Parathyroid adenoma (tissue), 2 donors: Measurements from ENCODE around the gene METTL26.

ENCODE experiments used
- H2AFZ ChIP-seq: fragments of 300-600 bp; sonication (generic); one replicate; pipeline ENCODE4 v1.7.0; 2017; ENCODE audit warnings: antibody characterized with exemption, mild to moderate bottlenecking
- H3K27ac ChIP-seq: fragments of 300-600 bp; sonication (generic); one replicate; pipeline ENCODE4 v1.7.0; 2017
- H3K27me3 ChIP-seq: fragments of 300-600 bp; sonication (generic); one replicate; pipeline ENCODE4 v1.7.0; 2017; ENCODE audit warnings: low read length; ENCODE audit not compliant: control insufficient read depth, insufficient read depth
- H3K36me3 ChIP-seq: fragments of 300-600 bp; sonication (generic); one replicate; pipeline ENCODE4 v1.7.0; 2017; ENCODE audit warnings: low read length; ENCODE audit not compliant: control insufficient read depth, insufficient read depth
- H3K4me1 ChIP-seq: fragments of 300-600 bp; sonication (generic); one replicate; pipeline ENCODE4 v1.7.0; 2017; ENCODE audit warnings: control low read depth
- H3K4me2 ChIP-seq: fragments of 300-600 bp; sonication (generic); one replicate; pipeline ENCODE4 v1.7.0; 2017; ENCODE audit warnings: low read length
- H3K4me3 ChIP-seq: fragments of 300-600 bp; sonication (generic); one replicate; pipeline ENCODE4 v1.7.0; 2017; ENCODE audit warnings: low read depth, low read length
- H3K79me2 ChIP-seq: fragments of 300-600 bp; sonication (generic); one replicate; pipeline ENCODE4 v1.7.0; 2017; ENCODE audit warnings: control low read depth
- H3K9ac ChIP-seq: fragments of 300-600 bp; sonication (generic); one replicate; pipeline ENCODE4 v1.7.0; 2017; ENCODE audit warnings: mild to moderate bottlenecking
- H3K9me3 ChIP-seq: fragments of 300-600 bp; sonication (generic); one replicate; pipeline ENCODE4 v1.7.0; 2017; ENCODE audit warnings: low read length; ENCODE audit not compliant: control insufficient read depth
- TF ChIP-seq, protein P1 (sequence below): fragments of 300-600 bp; sonication (generic); IDR thresholded peaks from one replicate; pipeline ENCODE4 v1.7.0; 2017; ENCODE audit warnings: antibody characterized with exemption, mild to moderate bottlenecking
- donor health status: primary hyperparathyroidism.

Gene METTL26

DNA sequence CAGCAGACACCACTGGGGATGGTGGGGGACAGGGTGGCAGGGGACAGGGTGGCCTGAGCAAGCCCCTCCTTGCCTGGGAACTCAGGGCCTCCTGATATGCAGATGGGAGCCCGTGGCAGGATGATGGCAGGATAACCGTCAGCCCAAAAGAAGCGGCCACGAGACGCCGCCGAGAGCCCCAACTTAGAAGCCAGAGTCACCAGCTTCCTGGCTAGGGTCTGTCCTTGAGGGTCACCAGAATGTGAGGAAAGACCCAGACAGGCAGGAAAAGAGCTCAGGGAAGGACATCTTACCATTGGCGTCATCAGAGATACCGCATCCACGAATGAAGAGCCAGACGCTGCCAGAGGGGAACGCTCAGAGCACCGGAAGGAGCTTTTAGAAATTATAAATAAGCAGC is 26.8 kb downstream of the METTL26 start:
- Histone ChIP-seq H3K36me3 (no peaks in the 10 kb centered on the region), H3K4me1 (no peaks in the 10 kb centered on the region), H3K79me2 (peaks cover 57% of the 10 kb centered on the region), H2AFZ (no peak overlapping the region), H3K9ac (no peak overlapping the region), H3K9me3 (no peaks in the 10 kb centered on the region), H3K27ac (no peak overlapping the region), H3K27me3 (no peaks in the 10 kb centered on the region), H3K4me2 (no peak overlapping the region), H3K4me3 (no peak overlapping the region)
- TF ChIP-seq, protein P1, sequence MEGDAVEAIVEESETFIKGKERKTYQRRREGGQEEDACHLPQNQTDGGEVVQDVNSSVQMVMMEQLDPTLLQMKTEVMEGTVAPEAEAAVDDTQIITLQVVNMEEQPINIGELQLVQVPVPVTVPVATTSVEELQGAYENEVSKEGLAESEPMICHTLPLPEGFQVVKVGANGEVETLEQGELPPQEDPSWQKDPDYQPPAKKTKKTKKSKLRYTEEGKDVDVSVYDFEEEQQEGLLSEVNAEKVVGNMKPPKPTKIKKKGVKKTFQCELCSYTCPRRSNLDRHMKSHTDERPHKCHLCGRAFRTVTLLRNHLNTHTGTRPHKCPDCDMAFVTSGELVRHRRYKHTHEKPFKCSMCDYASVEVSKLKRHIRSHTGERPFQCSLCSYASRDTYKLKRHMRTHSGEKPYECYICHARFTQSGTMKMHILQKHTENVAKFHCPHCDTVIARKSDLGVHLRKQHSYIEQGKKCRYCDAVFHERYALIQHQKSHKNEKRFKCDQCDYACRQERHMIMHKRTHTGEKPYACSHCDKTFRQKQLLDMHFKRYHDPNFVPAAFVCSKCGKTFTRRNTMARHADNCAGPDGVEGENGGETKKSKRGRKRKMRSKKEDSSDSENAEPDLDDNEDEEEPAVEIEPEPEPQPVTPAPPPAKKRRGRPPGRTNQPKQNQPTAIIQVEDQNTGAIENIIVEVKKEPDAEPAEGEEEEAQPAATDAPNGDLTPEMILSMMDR: no peak

DNA sequence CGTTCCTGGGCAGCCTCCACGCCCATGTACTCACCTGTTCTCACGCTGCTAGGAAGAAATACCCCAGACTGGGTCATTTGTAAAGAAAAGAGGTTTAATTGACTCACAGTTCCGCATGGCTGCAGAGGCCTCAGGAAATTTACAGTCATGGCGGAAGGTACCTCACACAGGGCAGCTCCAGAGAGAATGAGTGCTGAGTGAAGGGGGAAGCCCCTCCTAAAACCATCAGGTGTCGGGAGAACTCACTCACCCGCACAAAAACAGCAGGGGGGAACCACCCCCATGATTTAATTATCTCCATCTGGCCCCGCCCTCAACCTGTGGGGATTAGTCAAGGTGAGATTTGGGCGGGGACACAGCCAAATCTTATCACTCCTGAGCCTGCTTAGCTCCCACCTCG is 28.1 kb downstream of the METTL26 start:
- H3K36me3 ChIP-seq: no peaks in the 10 kb centered on the region
- H2AFZ ChIP-seq: no peak overlapping the region
- no peak overlapping the region for H3K9ac ChIP-seq

DNA sequence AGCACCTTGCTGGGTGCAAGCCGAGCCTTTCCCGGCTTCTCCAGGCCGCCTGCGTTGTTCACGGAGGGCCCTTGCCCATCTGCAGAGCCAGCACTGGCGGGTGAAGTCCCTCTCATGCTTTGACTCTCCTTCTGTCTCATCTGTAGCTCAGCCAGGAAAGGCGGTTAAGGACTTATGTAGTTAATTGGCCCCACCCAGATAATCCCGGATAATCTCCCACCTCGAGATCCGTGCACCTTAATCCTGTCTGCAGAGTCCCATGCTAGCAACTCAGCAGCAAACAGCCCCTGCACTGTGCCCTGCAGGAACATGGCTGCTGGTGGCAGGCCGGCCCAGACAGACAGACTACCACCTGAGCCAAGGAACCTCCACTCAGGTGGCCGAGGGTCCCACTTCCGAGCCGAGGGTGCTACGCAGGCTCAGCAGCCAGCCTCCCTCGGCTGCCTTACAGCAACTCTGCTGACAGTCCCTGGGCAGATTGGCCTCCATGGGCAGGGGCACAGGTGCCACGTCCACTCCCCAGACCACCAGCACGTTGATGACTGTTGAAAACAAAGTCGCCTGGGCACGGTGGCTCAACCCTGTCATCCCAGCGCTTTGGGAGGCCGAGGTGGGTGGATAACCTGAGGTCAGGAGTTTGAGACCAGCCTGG is 29.3 kb downstream of the METTL26 start:
- no peaks in the 10 kb centered on the region for H3K9me3 ChIP-seq
- no peak overlapping the region for H3K9ac ChIP-seq
- TF ChIP-seq, protein P1: no peak
- no peaks in the 10 kb centered on the region for H3K4me1 ChIP-seq
- no peak overlapping the region for H2AFZ ChIP-seq
- no peak overlapping the region for H3K4me2 ChIP-seq
- no peaks in the 10 kb centered on the region for H3K27me3 ChIP-seq
- no peak overlapping the region for H3K27ac ChIP-seq
- H3K79me2 ChIP-seq: peaks cover 63% of the 10 kb centered on the region
- H3K36me3 ChIP-seq: no peaks in the 10 kb centered on the region
- H3K4me3 ChIP-seq: no peak overlapping the region

More for the DNA sequence above, 28.1 kb downstream of the METTL26 start:
- Histone ChIP-seq H3K79me2 (peaks cover 58% of the 10 kb centered on the region), H3K27ac (no peak overlapping the region), H3K27me3 (no peaks in the 10 kb centered on the region), H3K4me1 (no peaks in the 10 kb centered on the region), H3K4me3 (no peak overlapping the region), H3K9me3 (no peaks in the 10 kb centered on the region), H3K4me2 (no peak overlapping the region)
- TF ChIP-seq, protein P1: no peak

DNA sequence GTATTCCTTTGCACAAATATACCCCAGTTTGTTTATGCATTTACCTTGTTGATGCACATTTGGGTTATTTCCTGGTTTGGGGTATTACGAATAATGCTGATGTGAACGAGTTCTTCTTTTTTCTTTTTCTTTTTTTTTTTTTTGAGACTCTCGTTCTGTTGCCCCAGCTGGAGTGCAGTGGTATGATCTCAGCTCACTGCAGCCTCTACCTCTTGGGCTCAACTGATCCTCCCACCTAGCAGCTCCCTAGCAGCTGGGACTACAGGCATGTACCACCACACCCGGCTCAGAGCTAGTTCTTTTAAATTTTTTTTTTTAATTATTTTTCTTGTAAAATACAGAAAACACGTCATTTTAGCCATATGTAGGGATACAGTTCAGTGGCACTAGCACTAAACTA is 32.2 kb downstream of the METTL26 start:
- Histone ChIP-seq H3K79me2 (peaks cover 56% of the 10 kb centered on the region), H3K9ac (no peak overlapping the region), H3K4me3 (no peak overlapping the region), H2AFZ (no peak overlapping the region), H3K4me2 (no peak overlapping the region), H3K36me3 (no peaks in the 10 kb centered on the region), H3K27me3 (no peaks in the 10 kb centered on the region), H3K27ac (no peak overlapping the region), H3K9me3 (no peaks in the 10 kb centered on the region), H3K4me1 (no peaks in the 10 kb centered on the region)
- TF ChIP-seq, protein P1: no peak

DNA sequence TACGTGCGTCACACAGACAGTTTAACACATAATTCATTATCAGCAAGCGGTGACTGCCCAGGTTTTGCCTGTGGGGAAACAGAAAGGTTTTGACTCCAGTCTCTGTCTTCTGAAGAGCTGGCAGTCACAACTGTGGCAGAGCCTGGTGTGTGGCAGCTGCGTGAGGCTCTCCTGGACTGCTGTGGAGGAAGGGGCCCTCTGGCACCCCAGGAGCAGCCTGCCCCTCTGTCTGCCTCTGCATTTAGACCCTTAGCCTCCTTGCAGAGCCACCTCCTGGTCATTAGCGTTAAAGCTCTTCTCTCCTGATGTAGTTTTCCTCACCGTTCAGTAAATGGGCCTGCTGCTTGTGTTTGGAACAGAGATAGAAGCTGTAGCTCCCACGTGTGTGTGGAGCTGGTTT is 35.3 kb downstream of the METTL26 start:
- TF ChIP-seq, protein P1: no peak
- H3K9ac ChIP-seq: no peak overlapping the region
- H3K36me3 ChIP-seq: no peaks in the 10 kb centered on the region
- H3K4me3 ChIP-seq: no peak overlapping the region
- no peak overlapping the region for H3K27ac ChIP-seq
- no peaks in the 10 kb centered on the region for H3K4me1 ChIP-seq
- no peak overlapping the region for H3K4me2 ChIP-seq
- no peaks in the 10 kb centered on the region for H3K9me3 ChIP-seq
- H2AFZ ChIP-seq: no peak overlapping the region
- peaks cover 48% of the 10 kb centered on the region for H3K79me2 ChIP-seq
- H3K27me3 ChIP-seq: no peaks in the 10 kb centered on the region
